ENCODE data around the gene KCND2. TPM values are rescaled to one million over a fixed set of nuclear protein-coding genes. Genes with fewer than 3 reads are reported as not detected.

Gene KCND2
- total and polyA plus RNA-seq, 2 of the 4 experiments (the other 2 are of a cell fraction), result under 0.01 TPM; not detected in 1

DNA sequence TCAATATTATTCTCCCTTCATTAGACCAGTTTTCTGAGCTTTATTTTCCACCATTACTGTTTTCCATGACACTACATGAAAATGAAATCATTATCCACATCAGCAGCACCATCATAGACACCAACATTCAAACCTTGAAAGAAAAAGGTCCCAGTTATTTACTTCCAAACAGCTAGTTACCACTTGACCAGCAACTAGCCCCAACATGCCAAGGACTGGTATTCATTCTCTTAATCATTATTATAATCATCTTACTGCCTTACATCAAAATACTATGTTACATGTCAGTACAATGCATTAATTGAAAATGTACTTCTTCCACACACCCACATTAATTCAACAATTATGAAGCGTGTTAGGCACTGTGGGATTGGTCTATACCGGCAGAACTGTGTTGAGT lies 385.5 kb downstream of the KCND2 start:
- CTCF ChIA-PET, result no interaction called here
- Histone ChIP-seq H2AK9ac (replicated peaks; ENCODE audit: low read depth, low read length, poor library complexity) (no peak overlapping the region), H4K5ac (ENCODE audit: low read depth, low read length) (no peak overlapping the region)

More for the DNA sequence above, 385.5 kb downstream of the KCND2 start:
- H2BK120ac ChIP-seq (ENCODE audit: low read depth, low read length), result no peak overlapping the region
- H3K4me1 ChIP-seq (ENCODE audit: control insufficient read depth, insufficient read depth, low read length), result no peaks in the 10 kb centered on the region
- no peak overlapping the region for H3K18ac ChIP-seq (ENCODE audit: low read depth, low read length)
- in situ Hi-C loops (cut with MboI; ENCODE audit: low sequenced_read_pairs), result no loop called here
- TF ChIP-seq RCOR1 (IDR thresholded peaks at IDR 0.05; ENCODE audit: insufficient replicate concordance, low read length) (no peak), CHD1 (IDR thresholded peaks at IDR 0.05; ENCODE audit: low read depth, low read length) (no peak), FOS (IDR thresholded peaks at IDR 0.05; ENCODE audit: low read depth, low read length) (no peak), MAFK (IDR thresholded peaks at IDR 0.05; ENCODE audit: low read depth, low read length) (no peak), SMC3 (IDR thresholded peaks at IDR 0.05; ENCODE audit: low read depth, low read length) (no peak), POLR2A (IDR thresholded peaks at IDR 0.05; ENCODE audit: low read depth, low read length) (no peak), RFX5 (IDR thresholded peaks at IDR 0.05; ENCODE audit: low read depth, low read length) (no peak), NFE2L2 (IDR thresholded peaks at IDR 0.05; ENCODE audit: low read depth, low read length) (no peak), BHLHE40 (IDR thresholded peaks at IDR 0.05; ENCODE audit: low read depth, low read length) (no peak)
- TF ChIP-seq, protein P1, sequence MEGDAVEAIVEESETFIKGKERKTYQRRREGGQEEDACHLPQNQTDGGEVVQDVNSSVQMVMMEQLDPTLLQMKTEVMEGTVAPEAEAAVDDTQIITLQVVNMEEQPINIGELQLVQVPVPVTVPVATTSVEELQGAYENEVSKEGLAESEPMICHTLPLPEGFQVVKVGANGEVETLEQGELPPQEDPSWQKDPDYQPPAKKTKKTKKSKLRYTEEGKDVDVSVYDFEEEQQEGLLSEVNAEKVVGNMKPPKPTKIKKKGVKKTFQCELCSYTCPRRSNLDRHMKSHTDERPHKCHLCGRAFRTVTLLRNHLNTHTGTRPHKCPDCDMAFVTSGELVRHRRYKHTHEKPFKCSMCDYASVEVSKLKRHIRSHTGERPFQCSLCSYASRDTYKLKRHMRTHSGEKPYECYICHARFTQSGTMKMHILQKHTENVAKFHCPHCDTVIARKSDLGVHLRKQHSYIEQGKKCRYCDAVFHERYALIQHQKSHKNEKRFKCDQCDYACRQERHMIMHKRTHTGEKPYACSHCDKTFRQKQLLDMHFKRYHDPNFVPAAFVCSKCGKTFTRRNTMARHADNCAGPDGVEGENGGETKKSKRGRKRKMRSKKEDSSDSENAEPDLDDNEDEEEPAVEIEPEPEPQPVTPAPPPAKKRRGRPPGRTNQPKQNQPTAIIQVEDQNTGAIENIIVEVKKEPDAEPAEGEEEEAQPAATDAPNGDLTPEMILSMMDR (conservative IDR thresholded peaks at IDR 0.05; ENCODE audit: low read depth, low read length), result no peak
- TF ChIP-seq, protein P2, sequence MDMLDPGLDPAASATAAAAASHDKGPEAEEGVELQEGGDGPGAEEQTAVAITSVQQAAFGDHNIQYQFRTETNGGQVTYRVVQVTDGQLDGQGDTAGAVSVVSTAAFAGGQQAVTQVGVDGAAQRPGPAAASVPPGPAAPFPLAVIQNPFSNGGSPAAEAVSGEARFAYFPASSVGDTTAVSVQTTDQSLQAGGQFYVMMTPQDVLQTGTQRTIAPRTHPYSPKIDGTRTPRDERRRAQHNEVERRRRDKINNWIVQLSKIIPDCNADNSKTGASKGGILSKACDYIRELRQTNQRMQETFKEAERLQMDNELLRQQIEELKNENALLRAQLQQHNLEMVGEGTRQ (IDR thresholded peaks at IDR 0.05; ENCODE audit: low read depth, low read length), result no peak
- H2BK5ac ChIP-seq (ENCODE audit: low read depth, low read length, poor library complexity, severe bottlenecking), result no peak overlapping the region
- intact Hi-C loops (cut with micrococcal nuclease), result no loop called here
- DNase-seq (no peak), ATAC-seq (ENCODE audit: low read depth) (no peak)
- dilution Hi-C loops (cut with HindIII; ENCODE audit: low sequenced_read_pairs, unreplicated experiment), result no loop called here
- no peak overlapping the region for H3K23ac ChIP-seq (ENCODE audit: low read depth, low read length)
- no peak overlapping the region for H3K4me2 ChIP-seq (ENCODE audit: low read depth, low read length)
- WGBS, 2 experiments (ENCODE audit: extremely low coverage in 2 of 2, insufficient read length in 1 of 2), result no CpG with 5 or more reads among the region's 2 CpGs
- H2BK15ac ChIP-seq (ENCODE audit: low read depth, low read length), result no peak overlapping the region
- H4K8ac ChIP-seq (ENCODE audit: low read depth in 2 of 2, low read length in 2 of 2), result no peak overlapping the region
- no TSS peak for BruUV-seq (replicated peaks)
- no peak overlapping the region for H3K4ac ChIP-seq (ENCODE audit: low read depth, low read length)
- H3K4me3 ChIP-seq (ENCODE audit: insufficient read depth, low read depth, low read length), result no peak overlapping the region
- no peaks in the 10 kb centered on the region for H4K20me1 ChIP-seq (ENCODE audit: insufficient read depth, low read length)
- H3K9me3 ChIP-seq (ENCODE audit: control insufficient read depth, insufficient read depth, low read length), result no peaks in the 10 kb centered on the region
- H3K9me1 ChIP-seq (ENCODE audit: insufficient read depth, low read length), result no peaks in the 10 kb centered on the region
- no peak overlapping the region for H3K56ac ChIP-seq (ENCODE audit: extremely low read depth, insufficient read depth, low read length)
- no peaks in the 10 kb centered on the region for H3K36me3 ChIP-seq (ENCODE audit: control insufficient read depth, insufficient read depth, low read length)
- H2AK5ac ChIP-seq (ENCODE audit: low read depth, low read length), result no peak overlapping the region
- no peak overlapping the region for H3K27ac ChIP-seq (ENCODE audit: insufficient read depth, low read length)
- H3K79me1 ChIP-seq (ENCODE audit: low read depth in 1 of 2, low read length in 2 of 2), result no peaks in the 10 kb centered on the region
- no peak overlapping the region for H3K9ac ChIP-seq (ENCODE audit: low read depth, low read length)
- H3K27me3 ChIP-seq (ENCODE audit: control insufficient read depth, insufficient read depth, low read length), result no peaks in the 10 kb centered on the region
- no peak overlapping the region for H2BK20ac ChIP-seq (ENCODE audit: low read depth, low read length)
- POLR2A ChIA-PET (ENCODE audit: unreplicated experiment), result no interaction called here
- H2AFZ ChIP-seq (replicated peaks; ENCODE audit: low read length, poor library complexity), result no peak overlapping the region
- no peak overlapping the region for H4K91ac ChIP-seq (ENCODE audit: insufficient read depth, low read depth, low read length)
- H3K14ac ChIP-seq (replicated peaks; ENCODE audit: low read depth, low read length), result no peak overlapping the region
